HepG2 (cell line): ENCODE measurements around the gene TMEM221. TPM values are rescaled to one million over a fixed set of nuclear protein-coding genes. Genes with fewer than 3 reads are reported as not detected.
A peak's percentile ranks its signal among the peaks of the same experiment; 100 is the strongest.

ENCODE experiments used
- ATAC-seq: fragments of 200-7000 bp; cut with Tn5 transposase; 3 replicates; pipeline ENCODE4 v1.9.1; 2020; ENCODE audit warnings: mild to moderate bottlenecking, moderate library complexity
- BruUV-seq: library from RNA; stranded (reverse); fragments of 400-500 nt; replicated peaks from 2 replicates; lab custom pipeline; 2021; lab: Mats Ljungman, UMichigan
- CTCF ChIA-PET: fragments of 300-600 bp; formaldehyde crosslinking; extraction: SDS; loops from one replicate; lab custom pipeline; 2021; ENCODE audit warnings: low total read pairs, inconsistent platforms, low intra/inter-chr PET ratio; lab: Yijun Ruan, JAX
- POLR2A ChIA-PET: fragments of 350-600 bp; sonication (Branson Sonifier 250); formaldehyde crosslinking; loops from one replicate; lab custom pipeline; 2020; ENCODE audit warnings: antibody characterized with exemption, inconsistent platforms; lab: Yijun Ruan, JAX
- DNase-seq: peaks from one replicate; pipeline ENCODE4 v3.0.0-alpha.2; 2015; ENCODE audit warnings: low spot score
- FAIRE-seq: peaks from 3 replicates; lab custom pipeline; 2011; peaks lifted over from hg19 to GRCh38; lab: Jason Lieb, UNC
- H2AFZ ChIP-seq: one replicate; pipeline ENCODE4 v1.6.1; 2011; ENCODE audit warnings: low read length, inconsistent platforms
- H3K27ac ChIP-seq: fragments of 300-600 bp; 3 replicates; pipeline ENCODE4 v1.8.0; 2011; ENCODE audit warnings: mixed run types, mild to moderate bottlenecking, mixed read lengths, low read length, inconsistent platforms; ENCODE audit not compliant: insufficient read depth; ENCODE audit errors: extremely low read length
- H3K27me3 ChIP-seq, 2 experiments: fragments of 200-600 bp in 1 of 2; 2 replicates in 1 of 2; 3 replicates in 1 of 2; pipeline versions ENCODE4 v1.6.0 to v1.8.0; 2011; ENCODE audit warnings: low read length in 2 of 2, mild to moderate bottlenecking in 2 of 2, moderate library complexity in 2 of 2, inconsistent platforms in 1 of 2; ENCODE audit not compliant: insufficient read depth in 2 of 2, control insufficient read depth in 1 of 2
- H3K36me3 ChIP-seq, 2 experiments: fragments of 200-600 bp in 1 of 2; replicated peaks in 1 of 2; 2 replicates in 1 of 2; 3 replicates in 1 of 2; pipeline versions ENCODE4 v1.5.1 to v1.8.0; 2011; ENCODE audit warnings: low read length in 2 of 2, inconsistent platforms in 1 of 2; ENCODE audit not compliant: insufficient read depth in 2 of 2, control insufficient read depth in 1 of 2
- H3K4me1 ChIP-seq: 2 replicates; pipeline ENCODE4 v1.5.1; 2012; ENCODE audit warnings: low read length, inconsistent platforms; ENCODE audit not compliant: insufficient read depth
- H3K4me2 ChIP-seq: 2 replicates; pipeline ENCODE4 v1.6.0; 2011; ENCODE audit warnings: low read depth, low read length, inconsistent platforms
- H3K4me3 ChIP-seq, 3 experiments: fragments of 200-600 bp in 1 of 3; sonication (generic), shearing (Covaris generic) in 1 of 3; replicated peaks in 1 of 3; 2 replicates each; pipeline ENCODE4 v1.5.1; 2011 to 2016; ENCODE audit warnings: low read length in 3 of 3, inconsistent platforms in 2 of 3, low read depth in 2 of 3, mild to moderate bottlenecking in 2 of 3, control low read depth in 1 of 3, mixed read lengths in 1 of 3; ENCODE audit not compliant: insufficient read depth in 1 of 3
- H3K79me2 ChIP-seq: one replicate; pipeline ENCODE4 v1.6.1; 2011; ENCODE audit warnings: low read length, inconsistent platforms; ENCODE audit not compliant: insufficient read depth
- H3K9ac ChIP-seq: 2 replicates; pipeline ENCODE4 v1.6.0; 2011; ENCODE audit warnings: mild to moderate bottlenecking, low read depth, low read length, inconsistent platforms; ENCODE audit not compliant: insufficient read depth
- H3K9me3 ChIP-seq: 2 replicates; pipeline ENCODE4 v1.5.1; 2012; ENCODE audit warnings: mild to moderate bottlenecking, low read length
- H4K20me1 ChIP-seq: 2 replicates; pipeline ENCODE4 v1.6.0; 2011; ENCODE audit warnings: inconsistent platforms, mild to moderate bottlenecking, low read length, moderate library complexity; ENCODE audit not compliant: insufficient read depth
- AGO2 ChIP-seq: fragments of 200-400 bp; formaldehyde crosslinking; optimal IDR thresholded peaks from 2 replicates; pipeline ENCODE3; 2017; ENCODE audit warnings: mild to moderate bottlenecking, low read depth, low read length, moderate library complexity
- NR2F2 ChIP-seq: IDR thresholded peaks from 2 replicates; pipeline ENCODE4 v1.6.1; 2012; ENCODE audit warnings: low read depth, inconsistent platforms, borderline replicate concordance
- TEAD2 ChIP-seq: sonication (generic); formaldehyde crosslinking; IDR thresholded peaks from 2 replicates; pipeline ENCODE4 v1.9.0; 2021; ENCODE audit warnings: missing genetic modification reagents
- TMF1 ChIP-seq: sonication (generic); formaldehyde crosslinking; IDR thresholded peaks from 2 replicates; pipeline ENCODE4 v1.8.1; 2022; ENCODE audit warnings: low read depth, missing genetic modification reagents
- ZNF263 ChIP-seq: sonication (generic); formaldehyde crosslinking; IDR thresholded peaks from 2 replicates; pipeline ENCODE4 v1.4.0; 2020; ENCODE audit warnings: missing genetic modification reagents
- ZNF572 ChIP-seq: sonication (generic); formaldehyde crosslinking; IDR thresholded peaks from 2 replicates; pipeline ENCODE4 v1.5.1; 2020; ENCODE audit warnings: mild to moderate bottlenecking, missing genetic modification reagents
- ZNF589 ChIP-seq: sonication (generic); formaldehyde crosslinking; conservative IDR thresholded peaks from 2 replicates; pipeline ENCODE4 v1.8.0; 2022; ENCODE audit warnings: mild to moderate bottlenecking, moderate library complexity, missing genetic modification reagents
- ZNF629 ChIP-seq: sonication (generic); formaldehyde crosslinking; conservative IDR thresholded peaks from 2 replicates; pipeline ENCODE4 v1.5.0; 2020; ENCODE audit warnings: missing genetic modification reagents
- ZNF772 ChIP-seq: sonication (generic); formaldehyde crosslinking; IDR thresholded peaks from 2 replicates; pipeline ENCODE4 v1.5.0; 2020; ENCODE audit warnings: mild to moderate bottlenecking, missing genetic modification reagents
- ZNF841 ChIP-seq: sonication (generic); formaldehyde crosslinking; IDR thresholded peaks from 2 replicates; pipeline ENCODE4 v1.8.1; 2023; ENCODE audit warnings: missing genetic modification reagents, borderline replicate concordance
- WGBS: methylation state at CpG from one replicate; pipeline ENCODE4 v1.1.6; 2017; ENCODE audit warnings: low lambda C conversion rate; 5-methylcytosine and 5-hydroxymethylcytosine counted together
- in situ Hi-C: cut with HindIII; loops from 2 replicates; pipeline ENCODE4 v1.10.0; 2017; ENCODE audit warnings: low pct_unique_long_range_greater_than_20kb; ENCODE audit not compliant: extremely low pct_ligation_motif_present
- intact Hi-C: fragments of 100-400 bp; cut with micrococcal nuclease; formaldehyde crosslinking; loops from one replicate; pipeline ENCODE4 v1.10.0; 2022; ENCODE audit not compliant: unreplicated experiment
- polyA plus RNA-seq, 8 experiments: library from polyadenylated mRNA; depleted of rRNA in 3 of 8; stranded (reverse) in 7 of 8; unstranded in 1 of 8; fragments of >200 nt; fragmentation: Illumina TruSeq in 4 of 8; extraction: Trizol in 4 of 8; gene quantifications; 2 replicates each; pipeline versions ENCODE4 v1.2.1 to v1.2.3, GENCODE V29; 2011 to 2016; ENCODE audit warnings: low read depth in 4 of 8, missing spikeins in 1 of 8, mixed read lengths in 1 of 8; ENCODE audit not compliant: insufficient read depth in 1 of 8
- total RNA-seq, 5 experiments: library from RNA; depleted of rRNA; stranded (reverse); fragments of >200 nt; fragmentation: Illumina TruSeq; extraction: Trizol; gene quantifications; 2 replicates each; pipeline ENCODE4 v1.2.3, GENCODE V29; 2016; ENCODE audit warnings: low read depth in 1 of 5
- TF ChIP-seq, protein P1 (sequence below), 2 experiments: IDR thresholded peaks; 2 replicates each; pipeline ENCODE4 v1.6.1; 2011 to 2012; ENCODE audit warnings: low read length in 2 of 2, borderline replicate concordance in 1 of 2, low read depth in 1 of 2, mild to moderate bottlenecking in 1 of 2, moderate library complexity in 1 of 2

The TMEM221 gene
- total and polyA plus RNA-seq, 2 of the 13 experiments (the other 11 are each of a cell fraction or from before 2014, with no cell fraction given): 0.33 to 0.77 TPM

DNA sequence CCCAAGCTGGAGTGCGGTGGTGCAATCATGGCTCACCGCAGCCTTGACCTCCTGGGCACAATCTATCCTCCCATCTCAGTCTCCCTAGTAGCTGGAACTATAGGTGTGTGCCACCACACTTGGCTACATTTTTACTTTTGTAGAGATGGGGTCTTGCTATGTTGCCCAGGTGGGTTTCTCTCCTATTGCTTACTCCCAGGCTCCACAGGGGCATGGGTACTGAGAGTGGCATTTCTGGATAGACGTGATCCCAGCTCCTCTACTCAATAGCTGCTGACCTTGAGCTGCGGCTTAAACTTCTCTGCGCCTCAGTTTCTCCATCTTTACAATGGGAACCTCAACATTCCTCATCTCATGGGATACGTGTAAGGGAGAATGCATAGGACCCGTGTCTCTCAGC lies 17.1 kb downstream of the TMEM221 start (continued):
- TF ChIP-seq, protein P1, sequence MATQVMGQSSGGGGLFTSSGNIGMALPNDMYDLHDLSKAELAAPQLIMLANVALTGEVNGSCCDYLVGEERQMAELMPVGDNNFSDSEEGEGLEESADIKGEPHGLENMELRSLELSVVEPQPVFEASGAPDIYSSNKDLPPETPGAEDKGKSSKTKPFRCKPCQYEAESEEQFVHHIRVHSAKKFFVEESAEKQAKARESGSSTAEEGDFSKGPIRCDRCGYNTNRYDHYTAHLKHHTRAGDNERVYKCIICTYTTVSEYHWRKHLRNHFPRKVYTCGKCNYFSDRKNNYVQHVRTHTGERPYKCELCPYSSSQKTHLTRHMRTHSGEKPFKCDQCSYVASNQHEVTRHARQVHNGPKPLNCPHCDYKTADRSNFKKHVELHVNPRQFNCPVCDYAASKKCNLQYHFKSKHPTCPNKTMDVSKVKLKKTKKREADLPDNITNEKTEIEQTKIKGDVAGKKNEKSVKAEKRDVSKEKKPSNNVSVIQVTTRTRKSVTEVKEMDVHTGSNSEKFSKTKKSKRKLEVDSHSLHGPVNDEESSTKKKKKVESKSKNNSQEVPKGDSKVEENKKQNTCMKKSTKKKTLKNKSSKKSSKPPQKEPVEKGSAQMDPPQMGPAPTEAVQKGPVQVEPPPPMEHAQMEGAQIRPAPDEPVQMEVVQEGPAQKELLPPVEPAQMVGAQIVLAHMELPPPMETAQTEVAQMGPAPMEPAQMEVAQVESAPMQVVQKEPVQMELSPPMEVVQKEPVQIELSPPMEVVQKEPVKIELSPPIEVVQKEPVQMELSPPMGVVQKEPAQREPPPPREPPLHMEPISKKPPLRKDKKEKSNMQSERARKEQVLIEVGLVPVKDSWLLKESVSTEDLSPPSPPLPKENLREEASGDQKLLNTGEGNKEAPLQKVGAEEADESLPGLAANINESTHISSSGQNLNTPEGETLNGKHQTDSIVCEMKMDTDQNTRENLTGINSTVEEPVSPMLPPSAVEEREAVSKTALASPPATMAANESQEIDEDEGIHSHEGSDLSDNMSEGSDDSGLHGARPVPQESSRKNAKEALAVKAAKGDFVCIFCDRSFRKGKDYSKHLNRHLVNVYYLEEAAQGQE (IDR thresholded peaks at IDR 0.05; ENCODE audit: borderline replicate concordance in 1 of 2, low read depth in 1 of 2, low read length in 2 of 2): no peak
- TF ChIP-seq ZNF841: no peak
- TF ChIP-seq ZNF629 (CRISPR knock-in tag): peak; percentile 22; the same call in 1 of the 2 replicates

DNA sequence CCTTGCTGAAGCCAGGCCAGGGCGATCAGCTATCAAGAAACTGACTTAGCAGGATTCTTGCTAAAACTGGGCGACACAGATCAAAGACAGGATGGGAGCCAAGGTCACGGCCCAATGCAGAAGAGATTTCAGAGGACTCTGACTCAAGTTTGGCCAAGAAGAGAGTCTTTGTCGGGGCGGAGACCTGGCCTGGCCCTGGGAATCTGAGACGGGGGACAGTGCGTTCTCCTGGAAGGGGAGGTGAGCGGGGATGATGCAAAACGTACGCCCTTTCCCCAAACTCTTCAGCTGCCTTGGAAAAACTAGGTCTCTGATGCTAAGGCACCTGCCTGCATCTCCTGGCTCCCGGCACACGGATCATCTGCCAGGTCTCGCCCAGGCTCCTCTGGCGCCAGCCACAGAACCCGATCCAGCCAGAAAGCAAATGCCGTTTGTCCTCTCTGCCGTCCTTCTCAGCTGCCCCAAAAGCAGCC lies 18.8 kb downstream of the TMEM221 start:
- POLR2A ChIA-PET: interaction anchor here (1.1 to 1.5 kb wide), 2 partner anchors 10 to 24 kb away, joined by 3 to 6 read pairs; partner anchors contain the start of genes BST2 and MVB12A
- BruUV-seq: no TSS peak
- in situ Hi-C loops: no loop called here

More for the DNA sequence above, 18.8 kb downstream of the TMEM221 start:
- FAIRE-seq (no peak), ATAC-seq (no peak), DNase-seq (no peak)
- Histone ChIP-seq H3K9ac (no peak overlapping the region), H3K27ac (no peak overlapping the region), H2AFZ (no peak overlapping the region), H3K9me3 (no peaks in the 10 kb centered on the region), H3K4me2 (no peak overlapping the region), H3K27me3 (no peaks in the 10 kb centered on the region), H4K20me1 (no peaks in the 10 kb centered on the region), H3K36me3 (no peaks in the 10 kb centered on the region), H3K4me3 (no peak overlapping the region), H3K79me2 (no peaks in the 10 kb centered on the region), H3K4me1 (peaks cover 8% of the 10 kb centered on the region)
- WGBS: 45% methylated on average over 14 of the region's 17 CpGs
- TF ChIP-seq AGO2 (no peak), ZNF572 (no peak), ZNF772 (CRISPR knock-in tag) (no peak), ZNF589 (CRISPR knock-in tag) (no peak), ZNF263 (no peak), TMF1 (CRISPR knock-in tag) (no peak), TEAD2 (CRISPR knock-in tag) (no peak), NR2F2 (no peak)
- intact Hi-C loops: no loop called here
- CTCF ChIA-PET: no interaction called here
